PC-9 (cell line): ENCODE measurements around the gene PEPD. TPM values are rescaled to one million over a fixed set of nuclear protein-coding genes. Genes with fewer than 3 reads are reported as not detected.

Source experiments
- BruUV-seq: library from RNA; stranded (reverse); fragments of 400-500 nt; replicated peaks from 2 replicates; lab custom pipeline; 2021; lab: Mats Ljungman, UMichigan
- CTCF ChIA-PET: fragments of 300-600 bp; sonication (Branson Sonifier 250); formaldehyde crosslinking; loops from one replicate; lab custom pipeline; 2022; ENCODE audit warnings: antibody characterized with exemption; lab: Charles Lee
- POLR2A ChIA-PET: fragments of 300-600 bp; sonication (Branson Sonifier 250); formaldehyde crosslinking; loops from one replicate; lab custom pipeline; 2022; ENCODE audit warnings: antibody characterized with exemption; ENCODE audit not compliant: unreplicated experiment; lab: Charles Lee
- DNase-seq, 2 experiments: peaks; one replicate each; pipeline versions ENCODE4 v3.0.0 to v3.0.0-alpha.2; 2015 to 2022; ENCODE audit warnings: mixed read lengths in 1 of 2
- H2AFZ ChIP-seq: fragments of 200-600 bp; sonication (generic); 2 replicates; pipeline ENCODE4 v1.8.1; 2017; ENCODE audit warnings: antibody characterized with exemption
- H3F3A ChIP-seq: fragments of 200-600 bp; sonication (generic); 2 replicates; pipeline ENCODE4 v1.8.1; 2017; ENCODE audit warnings: antibody characterized with exemption, mild to moderate bottlenecking, low read depth; ENCODE audit not compliant: insufficient read depth
- H3K27ac ChIP-seq: fragments of 200-600 bp; sonication (generic); 2 replicates; pipeline ENCODE4 v1.6.1; 2016; ENCODE audit warnings: mixed run types
- H3K27me3 ChIP-seq: fragments of 200-600 bp; sonication (generic); 2 replicates; pipeline ENCODE4 v1.6.1; 2016; ENCODE audit warnings: low read depth, mixed run types; ENCODE audit not compliant: insufficient read depth
- H3K36me3 ChIP-seq: fragments of 200-600 bp; sonication (generic); 2 replicates; pipeline ENCODE4 v1.6.1; 2016; ENCODE audit warnings: low read depth, mixed run types
- H3K4me1 ChIP-seq: fragments of 200-600 bp; sonication (generic); replicated peaks from 2 replicates; pipeline ENCODE4 v1.6.1; 2016; ENCODE audit warnings: mixed run types; ENCODE audit not compliant: insufficient read depth
- H3K4me2 ChIP-seq: fragments of 200-600 bp; sonication (generic); 2 replicates; pipeline ENCODE4 v1.6.1; 2017; ENCODE audit warnings: mixed run types
- H3K4me3 ChIP-seq: fragments of 200-600 bp; sonication (generic); 2 replicates; pipeline ENCODE4 v1.6.1; 2016; ENCODE audit warnings: mixed run types
- H3K79me2 ChIP-seq: fragments of 200-600 bp; sonication (generic); 2 replicates; pipeline ENCODE4 v1.6.1; 2017; ENCODE audit warnings: low read depth, mixed run types
- H3K9me2 ChIP-seq: fragments of 200-600 bp; sonication (generic); 2 replicates; pipeline ENCODE4 v1.8.1; 2017; ENCODE audit warnings: mild to moderate bottlenecking; ENCODE audit not compliant: insufficient read depth
- H3K9me3 ChIP-seq: fragments of 200-600 bp; sonication (generic); 2 replicates; pipeline ENCODE4 v1.8.1; 2016; ENCODE audit warnings: low read depth; ENCODE audit not compliant: insufficient read depth
- H4K20me1 ChIP-seq: fragments of 200-600 bp; sonication (generic); 2 replicates; pipeline ENCODE4 v1.8.1; 2017; ENCODE audit not compliant: insufficient read depth
- EZH2 ChIP-seq: fragments of 200-600 bp; sonication (generic); IDR thresholded peaks from 2 replicates; pipeline ENCODE4 v1.8.0; 2017; ENCODE audit warnings: antibody characterized with exemption, low read depth
- intact Hi-C: fragments of 100-400 bp; cut with micrococcal nuclease; formaldehyde crosslinking; loops from one replicate; pipeline ENCODE4 v1.10.0; 2022; ENCODE audit not compliant: unreplicated experiment
- total RNA-seq: library from RNA; stranded (reverse); gene quantifications from 2 replicates; pipeline ENCODE4 v1.2.3, GENCODE V29; 2021
- TF ChIP-seq, protein P1 (sequence below): fragments of 200-600 bp; sonication (generic); conservative IDR thresholded peaks from 2 replicates; pipeline ENCODE4 v1.6.1; 2017; ENCODE audit warnings: mixed run types, antibody characterized with exemption, mild to moderate bottlenecking, moderate library complexity

Gene PEPD
- total RNA-seq, 1 experiment from 2014 or later, result 71.0 TPM

DNA sequence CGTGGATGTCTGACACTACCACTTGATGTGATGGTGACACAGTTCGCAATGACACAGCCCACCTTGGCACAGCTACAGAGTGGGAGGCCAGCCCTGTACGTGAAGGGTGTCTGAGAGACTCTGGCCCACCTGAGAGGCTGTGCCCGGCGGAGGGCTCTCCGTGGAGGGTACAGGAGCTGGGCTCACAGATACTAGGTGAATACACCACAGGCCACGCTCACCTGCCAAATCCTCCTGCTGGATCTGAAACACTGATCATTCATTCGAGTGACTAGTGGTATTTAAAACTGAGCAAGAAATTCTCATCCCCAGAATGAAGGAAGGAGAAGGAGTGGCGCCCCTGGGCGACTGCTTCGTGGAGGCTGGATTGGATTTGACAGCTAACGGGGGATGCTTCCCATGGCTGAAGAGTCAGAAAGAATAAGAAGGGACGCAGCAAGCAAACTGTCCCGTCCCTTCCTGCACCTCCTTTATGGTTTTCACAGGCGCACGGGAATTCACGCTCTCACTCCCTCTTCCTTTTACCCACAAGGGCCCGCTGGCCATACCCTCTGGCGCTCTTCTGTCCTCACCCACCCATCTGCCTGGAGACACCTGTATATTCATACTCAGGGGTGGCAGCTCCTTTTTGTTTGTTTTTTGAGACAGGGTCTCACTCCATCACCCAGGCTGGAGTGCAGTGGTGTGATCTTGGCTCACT is 123.1 kb downstream of the PEPD start:
- peaks cover 6% of the 10 kb centered on the region; the same call in 1 of the 2 replicates for H3F3A ChIP-seq
- no peak for DNase-seq
- peaks cover 6% of the 10 kb centered on the region for H3K4me1 ChIP-seq
- H3K27me3 ChIP-seq, result no peaks in the 10 kb centered on the region
- H4K20me1 ChIP-seq, result 0 out of 2 replicates have a peak, but pooled peaks cover 2% of the 10 kb centered on the region
- POLR2A ChIA-PET, result no interaction called here
- no peaks in the 10 kb centered on the region for H3K9me2 ChIP-seq
- no peak overlapping the region for H3K27ac ChIP-seq
- no peak overlapping the region for H3K4me3 ChIP-seq
- H3K36me3 ChIP-seq, result no peaks in the 10 kb centered on the region
- intact Hi-C loops, result no loop called here
- H3K79me2 ChIP-seq, result no peaks in the 10 kb centered on the region
- H3K9me3 ChIP-seq, result no peaks in the 10 kb centered on the region
- no peak overlapping the region for H2AFZ ChIP-seq
- H3K4me2 ChIP-seq, result no peak overlapping the region
- TF ChIP-seq EZH2, result no peak
- TF ChIP-seq, protein P1, sequence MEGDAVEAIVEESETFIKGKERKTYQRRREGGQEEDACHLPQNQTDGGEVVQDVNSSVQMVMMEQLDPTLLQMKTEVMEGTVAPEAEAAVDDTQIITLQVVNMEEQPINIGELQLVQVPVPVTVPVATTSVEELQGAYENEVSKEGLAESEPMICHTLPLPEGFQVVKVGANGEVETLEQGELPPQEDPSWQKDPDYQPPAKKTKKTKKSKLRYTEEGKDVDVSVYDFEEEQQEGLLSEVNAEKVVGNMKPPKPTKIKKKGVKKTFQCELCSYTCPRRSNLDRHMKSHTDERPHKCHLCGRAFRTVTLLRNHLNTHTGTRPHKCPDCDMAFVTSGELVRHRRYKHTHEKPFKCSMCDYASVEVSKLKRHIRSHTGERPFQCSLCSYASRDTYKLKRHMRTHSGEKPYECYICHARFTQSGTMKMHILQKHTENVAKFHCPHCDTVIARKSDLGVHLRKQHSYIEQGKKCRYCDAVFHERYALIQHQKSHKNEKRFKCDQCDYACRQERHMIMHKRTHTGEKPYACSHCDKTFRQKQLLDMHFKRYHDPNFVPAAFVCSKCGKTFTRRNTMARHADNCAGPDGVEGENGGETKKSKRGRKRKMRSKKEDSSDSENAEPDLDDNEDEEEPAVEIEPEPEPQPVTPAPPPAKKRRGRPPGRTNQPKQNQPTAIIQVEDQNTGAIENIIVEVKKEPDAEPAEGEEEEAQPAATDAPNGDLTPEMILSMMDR, result no peak
- BruUV-seq, result no TSS peak
- CTCF ChIA-PET, result no interaction called here

DNA sequence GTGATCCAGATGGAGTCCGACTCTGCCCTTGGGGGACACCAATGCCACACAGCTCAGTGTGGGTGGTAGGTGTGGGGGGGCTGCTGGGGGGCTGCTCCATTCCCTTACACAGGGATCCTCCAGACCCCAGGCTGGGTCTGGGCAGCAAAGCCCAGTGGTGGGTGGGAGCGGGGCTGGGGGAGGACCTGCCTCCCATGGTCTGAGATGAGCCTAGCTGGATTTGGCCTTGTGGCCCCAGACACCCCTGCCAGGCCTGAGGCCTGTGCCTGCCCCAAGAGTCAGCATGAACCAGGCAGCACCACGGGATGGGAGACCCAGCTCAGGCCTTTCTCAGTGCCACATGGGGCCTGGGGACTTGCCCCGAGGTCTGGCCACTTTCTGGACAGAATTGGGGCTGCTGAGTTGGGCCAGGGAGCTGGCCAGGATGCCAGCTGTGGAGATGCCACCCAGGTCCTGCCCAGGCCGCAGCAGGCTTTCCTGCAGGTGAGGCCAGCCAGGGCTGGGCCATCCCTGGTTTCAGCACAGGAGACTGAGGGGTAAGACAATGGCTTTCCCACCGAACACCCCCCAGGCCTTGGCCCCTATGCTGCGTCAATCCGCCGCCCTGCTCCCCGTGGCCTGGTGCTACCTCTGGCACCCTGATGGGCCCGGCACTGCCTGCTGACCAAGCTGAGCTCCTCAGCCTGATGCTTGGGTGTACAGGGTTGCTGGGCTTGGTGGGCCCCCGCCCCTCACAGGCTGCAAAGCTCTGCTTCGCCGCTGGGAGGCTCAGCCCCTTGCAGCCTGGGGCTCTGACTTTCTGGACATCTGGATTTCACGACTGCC is 123.8 kb downstream of the PEPD start:
- Histone ChIP-seq H3K4me2 (no peak overlapping the region), H2AFZ (no peak overlapping the region), H3K36me3 (no peaks in the 10 kb centered on the region), H4K20me1 (0 out of 2 replicates have a peak, but pooled peaks cover 3% of the 10 kb centered on the region), H3K9me3 (no peaks in the 10 kb centered on the region), H3K27me3 (no peaks in the 10 kb centered on the region), H3K79me2 (no peaks in the 10 kb centered on the region), H3K9me2 (no peaks in the 10 kb centered on the region), H3K4me3 (no peak overlapping the region), H3K27ac (no peak overlapping the region), H3F3A (peaks cover 6% of the 10 kb centered on the region; the same call in 1 of the 2 replicates), H3K4me1 (peaks cover 6% of the 10 kb centered on the region)
- no peak for TF ChIP-seq EZH2
- TF ChIP-seq, protein P1, result no peak
- ChIA-PET POLR2A (no interaction called here), CTCF (interaction anchor here (0.5 to 0.7 kb wide), 2 partner anchors 159 to 161 kb away, joined by 4 read pairs; no protein-coding TSS in a partner anchor)
- intact Hi-C loops, result no loop called here
- DNase-seq, result no peak
- no TSS peak for BruUV-seq

DNA sequence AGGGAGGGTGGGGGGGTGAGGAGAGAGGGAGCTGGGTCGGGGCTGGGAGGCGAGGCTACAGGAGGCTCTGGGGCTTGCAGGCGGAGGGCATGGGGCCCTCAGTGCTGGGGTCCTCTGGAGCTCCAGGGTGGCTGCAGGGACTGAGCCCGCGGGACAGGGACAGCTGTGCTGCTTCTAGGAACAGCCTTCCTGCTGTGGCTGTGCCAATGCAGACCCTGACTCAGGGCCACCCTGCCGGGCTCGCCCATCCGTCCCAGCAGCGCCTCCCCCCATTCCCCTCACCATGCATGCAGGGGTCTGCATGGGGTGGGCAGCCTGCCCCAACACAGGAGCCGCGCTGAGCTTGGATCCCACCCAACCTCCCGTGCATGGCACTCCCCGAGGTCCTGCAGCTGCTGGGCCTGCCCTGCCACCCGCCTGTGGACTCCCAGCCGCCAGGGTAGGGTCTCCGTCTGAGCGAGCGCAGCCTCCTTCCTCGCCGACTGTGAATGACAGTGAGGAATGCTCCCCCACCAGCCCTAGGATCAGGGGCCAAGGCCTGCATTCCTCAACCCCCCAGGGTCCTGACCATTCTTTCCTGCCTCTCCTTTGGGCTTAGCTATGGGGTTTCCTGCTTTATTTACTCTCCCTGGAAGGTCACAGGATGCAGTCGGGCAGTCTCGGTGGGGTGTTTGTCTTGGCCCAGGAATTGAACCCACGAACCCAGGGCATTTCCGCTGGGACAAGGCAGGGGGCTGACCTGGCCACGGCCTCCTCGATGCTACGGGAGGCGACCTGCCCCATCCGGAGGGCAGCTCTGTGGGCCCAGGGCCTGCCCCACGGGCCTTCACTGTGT is 124.7 kb downstream of the PEPD start:
- no peak for DNase-seq
- TF ChIP-seq EZH2, result no peak
- TF ChIP-seq, protein P1, result no peak
- no peaks in the 10 kb centered on the region for H3K9me3 ChIP-seq
- peaks cover 6% of the 10 kb centered on the region; the same call in 1 of the 2 replicates for H3F3A ChIP-seq
- H3K27me3 ChIP-seq, result no peaks in the 10 kb centered on the region
- intact Hi-C loops, result no loop called here
- POLR2A ChIA-PET, result interaction anchor here (0.6 kb wide), 1 partner anchor 93 kb away, joined by 6 read pairs; no protein-coding TSS in a partner anchor
- H3K79me2 ChIP-seq, result no peaks in the 10 kb centered on the region
- no peak overlapping the region for H3K4me3 ChIP-seq
- no peak overlapping the region for H3K4me2 ChIP-seq
- no peaks in the 10 kb centered on the region for H3K36me3 ChIP-seq
- CTCF ChIA-PET, result interaction anchor here (0.5 to 0.7 kb wide), 2 partner anchors 158 to 160 kb away, joined by 4 read pairs; no protein-coding TSS in a partner anchor
- peaks cover 6% of the 10 kb centered on the region for H3K4me1 ChIP-seq
- no TSS peak for BruUV-seq
- no peak overlapping the region for H2AFZ ChIP-seq
- 0 out of 2 replicates have a peak, but pooled peaks cover 3% of the 10 kb centered on the region for H4K20me1 ChIP-seq
- no peaks in the 10 kb centered on the region for H3K9me2 ChIP-seq
- no peak overlapping the region for H3K27ac ChIP-seq
